ENCODE measurements around the gene TP73.

- TF ChIP-seq EZH2 (IDR thresholded peaks at IDR 0.05; ENCODE audit: insufficient read depth, poor library complexity, severe bottlenecking) (no peak), EZH2phosphoT487 (IDR thresholded peaks at IDR 0.05; ENCODE audit: insufficient read depth, low read depth) (no peak)
Measured at GRCh38 chr1:3683992-3684391, 31.7 kb downstream of the TP73 start.

Data from GM23248 (cell line).